HG03280 (cell line): ENCODE data around the gene URB2.
A peak's percentile ranks its signal among the peaks of the same experiment; 100 is the strongest.
"Not testable (repeated sequence)": the region's sequence is repeated elsewhere in the genome, so short reads cannot be mapped to it uniquely, and the experiment has no call there.

Experiments used
- ATAC-seq: cut with Tn5 transposase; IDR thresholded peaks from one replicate; pipeline ENCODE4 v1.9.1; 2021; ENCODE audit warnings: mild to moderate bottlenecking, moderate library complexity; ENCODE audit not compliant: unreplicated experiment

The URB2 gene

DNA sequence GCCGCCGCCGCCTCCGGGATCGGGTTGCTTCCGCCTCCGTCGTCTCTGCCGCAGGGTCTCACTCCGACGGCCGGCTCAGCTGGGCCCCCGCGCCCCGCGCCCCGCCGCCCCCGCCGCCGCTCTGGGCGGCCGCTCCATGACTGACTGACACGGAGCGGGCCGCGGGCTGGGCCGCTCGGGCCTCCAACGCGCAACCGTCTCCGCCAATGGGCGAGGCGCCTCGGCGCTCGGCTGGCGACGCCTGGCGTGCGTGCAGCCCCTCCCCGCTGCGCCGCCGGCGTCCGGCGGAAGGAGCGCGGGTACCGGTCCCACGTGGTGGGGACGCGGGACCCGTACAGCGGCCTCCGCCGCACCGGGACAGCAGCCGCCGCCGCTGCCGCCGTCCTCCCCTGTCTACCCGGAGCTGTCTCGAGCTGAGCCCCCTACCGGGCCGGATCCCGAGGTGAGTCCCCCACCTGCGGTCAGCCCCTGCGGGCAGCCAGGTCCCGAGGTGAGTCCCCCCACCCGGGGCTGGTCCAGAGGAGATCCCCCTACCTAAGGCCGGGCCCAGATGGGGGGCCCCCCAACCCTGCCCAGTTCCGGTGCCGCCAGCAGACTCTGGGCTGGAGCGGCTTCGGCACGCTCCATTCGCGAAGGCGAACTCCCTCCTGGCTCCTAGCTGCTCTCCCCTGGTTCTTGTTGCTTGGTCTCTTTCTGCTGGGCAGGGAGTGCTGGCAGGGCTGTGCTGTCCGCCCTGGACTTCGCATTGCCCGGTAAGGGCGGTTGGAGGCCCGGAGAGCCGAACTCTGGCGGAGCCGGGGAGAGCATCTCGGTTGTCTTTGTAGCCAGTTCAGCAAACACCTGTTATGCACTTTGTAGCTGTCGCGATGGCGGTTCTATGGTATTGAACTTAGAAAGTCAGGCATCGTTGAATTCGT lies at the start of gene URB2, which contains the start of gene TAF5L:
Gene URB2, plus strand, starts transcription at position 333 of the 917 bp plus-strand sequence. CDS start 1,387 bp downstream, outside the sequence.
Gene TAF5L, minus strand, starts transcription at position 208 of the 917 bp plus-strand sequence. CDS start 11,640 bp downstream, outside the sequence.
- peak; percentile 89 for ATAC-seq

DNA sequence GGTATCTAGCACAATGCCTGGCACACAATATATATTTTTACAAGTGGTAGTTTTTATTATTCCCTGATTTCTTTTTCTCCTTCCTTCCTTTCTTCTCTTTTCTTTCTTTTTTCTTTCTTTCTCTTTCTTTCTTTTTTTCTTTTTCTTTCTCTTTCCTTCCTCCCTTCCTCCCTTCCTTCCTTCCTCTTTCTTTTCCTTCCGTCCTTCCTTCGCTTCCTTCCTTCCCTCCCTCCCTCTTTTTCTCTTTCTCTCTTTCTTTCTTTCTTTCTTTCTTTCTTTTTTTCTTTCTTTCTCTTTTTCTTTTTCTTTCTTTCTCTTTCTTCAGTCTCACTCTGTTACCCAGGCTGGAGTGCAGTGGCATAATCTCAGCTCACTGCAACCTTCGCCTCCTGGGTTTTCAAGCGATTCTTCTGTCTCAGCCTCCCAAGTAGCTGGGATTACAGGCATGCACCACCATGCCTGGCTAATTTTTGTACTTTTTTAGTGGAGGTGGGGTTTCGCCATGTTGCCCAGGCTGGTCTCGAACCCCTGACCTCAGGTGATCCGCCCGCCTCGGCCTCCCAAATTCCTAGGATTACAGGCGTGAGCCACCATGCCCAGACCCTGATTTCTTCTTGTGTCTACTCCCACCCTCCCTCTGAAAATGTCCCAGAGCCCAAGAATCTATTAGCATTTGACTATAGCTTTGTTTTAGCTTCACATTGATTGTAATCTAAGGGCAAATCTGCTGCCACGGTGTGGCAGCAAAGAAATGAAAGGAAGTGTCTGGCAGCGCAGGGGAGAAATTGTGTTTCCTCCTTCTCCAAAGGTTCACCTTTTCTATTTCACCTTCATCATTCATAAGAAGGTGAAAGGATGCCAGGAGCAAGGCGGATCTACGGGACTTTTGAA lies 47.6 kb upstream of the URB2 start:
- ATAC-seq: peak; percentile 37

DNA sequence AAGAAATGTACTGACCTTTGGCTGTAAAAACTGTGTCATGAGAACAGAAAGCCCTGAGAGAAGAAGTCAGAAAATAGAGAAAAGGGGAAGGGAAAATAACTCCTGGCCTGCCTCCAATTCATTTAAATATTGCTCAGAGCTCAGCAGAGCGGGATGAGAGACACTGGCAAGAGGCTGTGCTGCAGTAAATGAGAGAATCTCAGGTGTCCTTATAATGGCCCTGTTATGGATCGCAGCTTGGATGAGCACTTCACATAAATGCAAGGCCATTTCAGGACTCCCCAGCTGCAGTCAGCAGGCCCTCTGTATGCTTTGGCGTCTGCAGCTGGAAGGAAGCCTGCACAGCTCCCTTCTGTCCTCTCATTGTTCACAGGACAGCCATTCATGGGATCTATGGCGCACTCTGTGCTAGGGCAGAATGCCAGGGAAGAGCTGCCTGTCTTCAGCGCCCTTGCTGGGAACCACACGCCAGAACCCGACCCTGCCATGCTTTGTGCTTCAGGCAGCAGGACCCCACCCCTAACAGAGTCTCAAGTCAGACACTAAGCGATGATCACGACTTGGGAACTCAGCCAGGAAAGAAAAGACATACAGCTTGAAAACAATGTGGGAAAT lies 46.9 kb upstream of the URB2 start:
- ATAC-seq: peak; percentile 74

DNA sequence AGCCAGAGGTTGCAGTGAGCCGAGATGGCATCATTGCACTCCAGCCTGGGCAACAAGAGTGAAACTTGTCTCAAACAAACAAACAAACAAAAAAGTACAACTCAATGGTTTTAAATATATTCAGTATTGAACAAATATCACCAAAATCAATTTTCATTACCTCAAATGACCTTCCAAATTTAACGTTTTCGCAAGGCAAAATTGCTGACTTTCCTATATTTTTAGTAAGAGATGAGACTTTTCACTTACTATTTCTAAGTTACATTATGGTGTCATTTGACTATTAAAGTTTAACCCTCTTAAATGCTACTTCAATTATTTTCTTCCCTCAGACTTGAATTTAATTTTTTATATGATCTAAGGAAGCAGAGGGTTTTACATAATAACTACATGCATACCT lies 44.6 kb upstream of the URB2 start:
- no peak for ATAC-seq

DNA sequence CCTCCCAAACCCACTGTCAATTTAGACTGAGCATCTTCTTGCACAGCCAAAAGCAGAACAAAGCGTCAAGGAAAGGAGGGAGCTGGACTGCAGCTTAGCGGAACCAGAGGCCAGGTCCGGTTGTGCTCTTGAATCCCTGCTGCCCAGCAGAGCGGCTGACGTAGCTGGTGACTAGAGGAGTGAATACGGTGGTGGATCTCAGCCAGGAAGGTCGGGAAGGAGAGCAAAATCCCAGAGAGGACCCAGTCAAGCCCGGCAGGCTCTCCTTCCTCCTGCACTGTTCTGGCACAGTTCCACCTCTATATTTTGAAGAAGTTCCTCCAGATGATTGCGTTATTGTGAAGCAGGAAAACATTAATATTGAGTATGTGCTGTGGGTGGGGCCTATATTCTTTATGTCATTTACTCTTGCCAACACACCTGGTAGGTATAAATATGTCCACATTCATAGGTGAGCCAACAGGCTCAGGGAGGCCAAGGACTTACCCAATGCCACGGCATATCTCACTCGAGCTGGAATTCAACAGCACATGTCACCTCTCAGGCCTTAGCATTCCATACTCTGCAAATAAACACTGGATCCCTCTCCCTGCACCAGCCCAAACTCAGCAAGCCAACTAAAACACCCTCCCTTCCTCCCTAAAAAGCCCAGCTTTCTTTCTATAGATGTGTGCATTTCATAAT lies 43.9 kb upstream of the URB2 start:
- ATAC-seq: no peak

DNA sequence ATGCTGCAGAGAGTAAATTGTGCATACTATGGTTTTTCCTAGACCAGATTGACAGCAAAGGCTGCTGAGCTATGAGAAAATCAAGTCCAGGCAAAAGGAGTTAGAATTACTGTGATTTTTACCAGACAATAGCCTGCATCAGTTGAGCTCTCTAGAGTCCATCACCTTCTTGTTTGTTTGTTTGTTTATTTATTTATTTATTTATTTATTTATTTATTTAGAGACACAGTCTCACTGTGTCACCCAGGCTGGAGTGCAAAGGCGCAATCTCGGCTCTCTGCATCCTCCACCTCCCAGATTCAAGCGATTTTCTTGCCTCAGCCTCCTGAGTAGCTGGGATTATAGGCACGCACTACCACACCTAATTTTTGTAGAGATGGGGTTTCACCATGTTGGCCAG lies 43.3 kb upstream of the URB2 start:
- no peak for ATAC-seq

DNA sequence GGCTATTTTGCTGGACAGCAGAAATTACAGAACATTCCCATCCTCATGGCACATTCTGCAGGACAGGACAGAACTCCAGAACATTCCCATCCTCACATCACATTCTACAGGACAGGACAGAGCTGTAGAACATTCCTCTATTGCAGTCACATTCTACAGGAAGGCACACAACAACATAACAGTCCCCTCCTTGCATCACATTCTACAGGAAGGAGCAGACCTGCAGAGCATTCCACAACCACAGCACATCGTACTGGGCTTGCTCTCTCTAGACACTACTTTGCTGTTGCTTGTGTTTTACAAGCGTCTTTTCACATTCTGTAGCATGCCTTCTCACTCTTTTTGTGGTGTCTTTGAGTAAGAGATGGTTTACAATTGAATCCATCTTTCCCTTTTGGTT lies 40.7 kb upstream of the URB2 start:
- no peak for ATAC-seq

DNA sequence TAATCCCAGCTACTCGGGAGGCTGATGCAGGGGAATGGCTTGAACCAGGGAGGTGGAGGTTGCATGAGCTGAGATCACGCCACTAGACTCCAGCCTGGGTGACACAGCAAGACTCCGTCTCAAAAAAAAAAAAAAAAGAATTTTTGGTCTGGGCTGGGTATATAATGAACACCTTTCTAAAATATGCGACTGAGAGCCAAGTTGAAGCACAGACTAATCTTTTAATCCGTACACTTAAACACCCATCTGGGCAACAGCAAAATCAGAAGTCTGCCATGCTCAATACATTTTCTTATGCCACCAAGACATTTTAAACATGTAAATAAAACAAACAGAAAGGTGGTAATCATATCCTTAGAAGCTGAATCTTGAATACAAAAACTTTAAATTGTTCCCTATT lies 35.9 kb upstream of the URB2 start:
- no peak for ATAC-seq

DNA sequence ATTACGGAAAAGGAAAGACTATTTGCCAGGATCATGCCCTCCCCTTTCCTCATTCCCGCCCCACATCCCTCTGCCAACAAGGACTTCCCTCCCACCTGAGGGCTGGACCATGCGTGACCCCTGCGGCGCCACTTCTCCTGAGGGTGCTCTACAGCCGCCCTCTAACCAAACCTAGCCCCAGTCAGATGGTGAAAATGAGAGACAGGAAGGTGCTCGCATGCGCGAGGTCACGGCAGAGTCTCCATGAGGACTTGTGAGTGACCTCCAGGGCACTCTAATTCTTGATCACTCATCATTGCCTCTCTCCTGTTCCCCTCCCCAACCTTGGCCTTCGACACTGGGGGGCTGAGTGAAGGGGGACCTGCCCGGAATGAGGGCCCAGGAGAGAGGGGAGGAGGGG lies 32.2 kb upstream of the URB2 start:
- no peak for ATAC-seq

DNA sequence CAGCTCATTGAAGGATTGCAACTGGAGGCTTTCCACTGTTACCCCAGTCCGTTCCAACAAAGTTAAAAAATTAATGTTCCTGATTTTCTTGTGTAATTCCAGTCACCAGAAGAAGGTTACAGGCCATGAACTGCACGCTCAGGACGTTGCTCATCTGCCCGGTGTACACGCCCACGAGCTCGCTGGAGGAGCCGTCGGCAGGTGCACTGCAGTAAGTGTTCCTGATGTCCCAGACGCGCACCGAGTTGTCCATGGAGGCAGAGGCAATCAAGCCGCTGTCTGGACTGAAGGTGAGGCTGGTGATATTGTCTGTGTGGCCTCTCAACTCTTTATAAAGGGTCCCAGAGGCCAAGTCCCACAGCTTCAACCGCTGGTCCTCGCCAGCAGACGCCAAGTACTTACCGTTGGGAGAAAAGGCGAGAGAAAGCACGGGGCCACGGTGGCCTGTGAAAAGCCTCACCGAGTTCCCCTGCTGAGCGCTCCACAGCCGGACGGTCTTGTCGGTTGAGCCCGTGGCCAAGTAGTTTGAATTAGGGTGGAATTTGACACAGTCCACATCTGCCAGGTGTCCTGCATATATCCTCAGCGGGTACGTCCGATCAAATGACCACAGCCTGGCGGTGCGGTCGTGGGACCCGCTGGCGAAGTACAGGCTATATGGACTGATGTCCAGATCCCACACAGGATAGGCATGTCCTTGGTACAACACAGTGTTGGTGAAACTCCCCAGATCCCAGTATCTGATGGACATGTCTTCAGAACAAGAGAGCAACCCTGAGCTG lies 31.6 kb upstream of the URB2 start:
- ATAC-seq: no peak

DNA sequence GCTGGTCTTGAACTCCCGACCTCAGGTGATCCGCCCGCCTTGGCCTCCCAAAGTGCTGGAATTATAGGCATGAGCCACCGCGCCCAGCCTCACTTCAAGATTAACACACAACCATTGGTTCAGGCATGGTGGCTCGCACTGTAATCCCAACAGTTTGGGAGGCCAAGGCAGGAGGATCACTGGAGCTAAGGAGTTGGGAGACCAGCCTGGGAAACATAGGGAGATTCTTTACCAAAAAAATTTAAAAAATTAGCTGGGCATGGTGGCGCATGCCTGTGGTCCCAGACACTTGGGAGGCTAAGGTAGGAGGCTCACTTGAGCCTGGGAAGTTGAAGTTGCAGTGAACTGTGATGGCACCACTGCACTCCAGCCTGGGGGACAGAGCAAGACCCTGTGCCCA lies 30.2 kb upstream of the URB2 start:
- not testable (repeated sequence) for ATAC-seq

DNA sequence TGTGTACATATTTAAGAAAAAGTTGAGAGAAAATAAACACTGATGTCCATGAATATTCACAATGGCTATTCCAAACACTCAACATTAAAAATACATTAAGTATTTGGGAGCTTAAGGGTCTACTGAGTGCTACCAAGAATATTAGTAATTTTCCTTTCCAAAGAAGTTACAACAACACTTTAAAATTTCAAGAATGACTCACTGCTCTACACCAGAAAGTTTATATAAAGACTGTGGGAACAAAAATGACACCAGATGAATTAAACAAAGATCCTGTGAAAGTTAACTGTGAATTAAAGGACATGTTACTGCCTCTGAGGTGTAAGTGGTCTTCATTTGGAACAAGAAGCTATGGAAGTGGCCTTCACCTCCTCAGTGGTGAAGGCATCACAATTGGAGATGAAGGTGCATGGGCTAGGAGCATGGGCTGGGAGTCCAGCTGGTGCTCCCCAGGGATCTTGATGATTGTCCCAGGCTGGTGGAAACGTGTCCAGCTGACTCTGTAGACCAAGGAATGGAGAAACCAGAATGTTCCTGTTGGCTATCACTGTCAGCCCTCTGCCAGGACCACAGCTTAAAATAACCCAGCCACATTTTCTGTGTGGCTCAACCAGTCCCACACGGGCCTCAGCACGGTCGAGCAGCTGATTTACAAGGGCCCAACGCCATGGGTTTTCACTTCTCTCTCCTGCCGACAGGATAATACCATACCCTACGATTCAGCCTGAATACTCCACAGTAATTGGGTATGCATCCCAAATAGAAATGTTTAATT lies 28.9 kb upstream of the URB2 start:
- ATAC-seq: no peak

DNA sequence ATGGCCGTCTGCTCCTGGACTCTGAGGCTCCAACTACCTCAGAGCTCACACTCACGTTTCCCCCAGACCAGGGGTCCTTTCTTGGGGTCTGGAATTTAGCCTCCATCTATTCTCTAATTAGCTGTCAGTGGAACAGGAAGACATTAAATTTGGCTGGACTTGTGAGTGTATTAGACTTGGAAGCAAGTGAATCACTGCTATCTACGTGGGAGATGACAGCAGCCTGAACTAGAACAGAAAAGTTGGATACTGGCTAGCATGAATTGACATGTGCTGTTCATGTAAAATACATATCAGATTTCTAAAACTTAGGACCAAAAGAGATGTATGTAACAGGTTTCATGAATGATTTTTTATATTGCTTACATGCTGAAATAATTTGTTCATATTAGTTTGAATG lies 28.2 kb upstream of the URB2 start:
- ATAC-seq: no peak

DNA sequence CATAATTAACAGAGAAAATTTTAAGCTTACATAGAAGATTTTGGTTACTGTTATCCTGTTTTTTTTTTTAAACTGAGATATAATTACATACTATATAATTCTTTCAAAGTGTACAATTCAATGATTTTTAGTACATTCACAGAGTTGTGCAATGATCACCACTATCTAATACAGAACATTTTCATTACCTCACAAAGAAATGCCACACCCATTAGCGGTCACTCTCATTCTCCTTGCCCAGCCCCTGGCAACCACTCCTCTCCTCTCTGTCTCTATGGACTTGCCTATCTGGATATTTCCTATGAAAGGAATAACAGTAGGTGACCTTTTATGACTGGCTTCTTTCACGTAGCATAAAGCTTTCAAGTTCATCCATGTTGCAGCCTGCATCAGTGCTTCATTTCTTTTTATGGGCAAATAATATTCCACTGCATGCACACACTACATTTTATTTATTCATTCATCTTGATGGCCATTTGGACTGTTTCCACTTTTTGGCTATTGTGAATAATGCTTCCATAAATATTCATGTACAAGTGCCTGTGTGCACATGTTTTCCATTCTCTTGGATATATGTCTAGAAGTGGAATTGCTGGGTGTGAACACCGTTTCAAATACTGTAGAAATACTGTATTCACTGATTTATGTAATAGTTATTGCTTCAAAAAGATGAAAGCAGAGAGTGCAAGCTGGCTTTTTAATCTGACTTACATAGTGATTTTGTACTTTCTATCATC lies 26.7 kb upstream of the URB2 start:
- no peak for ATAC-seq

DNA sequence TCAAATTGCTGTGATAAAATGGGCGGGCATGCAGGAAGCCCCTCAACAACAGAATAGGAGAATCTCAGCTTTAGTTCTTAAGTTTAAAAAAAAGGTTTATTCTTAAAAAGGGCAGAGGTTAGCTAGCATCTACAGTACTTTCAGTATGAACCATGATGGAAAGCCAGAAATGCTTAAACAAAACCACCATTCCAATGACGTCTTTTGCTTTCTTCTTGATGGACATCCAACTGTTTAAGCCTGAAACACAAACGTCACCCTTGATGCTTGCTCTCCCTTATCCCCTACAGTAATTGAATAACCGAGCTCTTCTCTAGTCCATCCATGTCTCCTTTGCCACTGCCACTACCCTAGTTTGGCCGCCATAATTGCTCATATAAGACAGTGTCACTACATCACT lies 25.8 kb upstream of the URB2 start:
- ATAC-seq: no peak

DNA sequence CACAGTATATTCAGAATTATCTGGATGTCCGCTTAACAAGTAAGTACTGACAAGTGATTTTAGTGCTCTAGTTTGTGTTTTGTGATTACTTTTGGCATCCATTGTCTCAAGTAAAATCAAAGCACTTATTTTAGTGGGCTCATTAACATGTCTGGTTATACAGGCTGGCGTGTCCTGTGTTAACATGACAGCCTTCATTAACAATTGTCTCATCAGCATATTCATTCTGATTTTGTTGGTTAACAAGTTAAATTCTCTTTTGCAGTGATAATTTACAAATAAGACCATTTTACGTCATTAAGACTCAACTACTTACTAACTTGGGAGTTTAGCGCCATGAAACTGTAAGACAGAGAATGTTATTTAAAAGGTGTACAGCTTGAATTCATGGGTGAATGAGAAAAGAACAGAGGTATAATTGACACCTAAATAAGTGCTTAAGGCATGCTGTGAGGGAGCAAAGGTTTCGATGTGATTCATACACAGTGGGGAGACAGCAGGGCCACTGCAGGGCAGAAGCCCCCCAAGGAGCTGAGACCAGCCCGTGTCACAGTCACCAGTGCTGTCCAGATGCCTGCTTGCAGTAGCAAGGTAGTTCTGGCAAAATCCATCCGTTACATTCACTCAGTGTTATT lies 22.6 kb upstream of the URB2 start:
- no peak for ATAC-seq

DNA sequence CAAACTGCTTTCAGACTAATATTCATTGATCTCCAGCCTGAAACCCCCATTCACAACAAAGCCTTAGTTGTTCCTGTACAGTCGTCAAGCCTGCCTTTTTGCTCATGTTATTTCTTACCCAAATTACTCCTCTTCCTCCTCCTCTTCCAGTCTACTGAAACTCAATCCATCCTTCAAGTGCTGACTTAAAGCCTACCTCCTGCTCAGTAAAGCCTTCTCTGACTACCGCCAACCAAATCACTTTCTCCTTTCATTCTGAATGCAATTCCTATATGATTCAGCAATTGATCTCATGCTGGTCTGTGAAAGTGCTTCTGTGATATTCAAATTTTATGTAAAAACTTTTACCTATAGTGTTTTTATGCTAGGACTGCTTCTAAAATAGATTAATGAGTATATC lies 18.7 kb upstream of the URB2 start:
- ATAC-seq: no peak

DNA sequence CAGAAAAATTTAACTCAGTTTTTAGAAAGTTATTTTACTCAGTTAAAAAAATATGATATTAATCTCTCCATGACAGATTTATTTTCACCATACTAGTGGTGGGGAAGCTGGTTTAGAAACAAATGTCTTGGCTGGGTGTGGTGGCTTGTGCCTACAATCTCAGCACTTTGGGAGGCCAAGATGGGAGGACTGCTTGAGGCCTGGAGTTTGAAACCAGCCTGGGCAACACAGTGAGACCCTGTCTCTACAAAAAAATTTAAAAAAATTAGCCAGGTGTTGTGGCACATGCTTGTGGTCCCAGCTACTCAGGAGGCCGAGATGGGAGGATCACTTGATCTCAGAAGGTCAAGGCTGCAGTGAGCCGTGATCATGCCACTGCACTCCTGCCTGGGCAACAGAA lies 17.5 kb upstream of the URB2 start:
- no peak for ATAC-seq
